Activated T-cell treated with anti-CD3 and anti-CD28 coated beads for 48 hours (primary cell): ENCODE data around the gene USP5.

Source experiments
- DNase-seq: peaks from one replicate; pipeline ENCODE4 v3.0.0-alpha.2; 2020; ENCODE audit warnings: low read depth

The USP5 gene

DNA sequence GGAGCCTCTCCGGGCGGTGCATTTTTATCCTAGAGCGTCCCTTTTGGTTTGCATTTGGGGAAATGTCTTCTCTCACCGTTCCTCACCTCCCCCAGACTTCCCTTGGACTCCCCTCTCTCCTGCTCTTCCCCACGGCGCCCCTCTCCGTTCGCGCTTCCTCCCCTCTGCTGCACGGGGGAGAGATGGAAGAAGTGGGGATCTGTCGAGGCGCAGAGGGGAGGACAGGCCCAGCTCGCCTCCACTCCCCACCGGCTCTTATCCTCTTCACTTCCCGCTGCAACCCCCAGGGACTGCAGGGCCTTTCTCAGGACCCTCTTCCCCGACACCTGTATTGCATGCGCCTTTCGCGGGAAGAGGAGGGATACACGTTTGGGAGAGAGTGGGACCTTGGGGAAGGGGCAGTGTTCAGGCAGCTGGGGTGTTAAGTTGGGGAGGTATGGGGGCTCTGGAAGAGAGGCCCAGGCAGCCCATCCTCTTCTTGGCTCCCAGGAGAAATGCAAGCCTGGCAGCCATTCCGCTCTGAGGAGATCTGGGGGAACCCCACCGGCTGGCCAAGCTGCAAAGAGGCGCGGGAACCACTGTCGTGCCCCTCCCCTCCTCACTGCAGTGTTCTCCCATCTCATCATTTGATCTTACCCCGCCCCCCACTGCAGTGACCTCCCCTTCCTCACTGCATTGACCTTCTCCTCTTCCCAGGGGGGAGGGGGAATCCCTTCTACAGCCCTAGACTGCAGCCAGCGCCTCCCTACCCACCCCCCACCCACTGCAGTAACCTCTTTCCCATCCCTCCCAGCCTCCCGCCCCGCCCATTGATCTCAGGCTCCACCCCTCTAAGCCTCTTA lies 63.2 kb downstream of the USP5 start:
- no peak for DNase-seq

DNA sequence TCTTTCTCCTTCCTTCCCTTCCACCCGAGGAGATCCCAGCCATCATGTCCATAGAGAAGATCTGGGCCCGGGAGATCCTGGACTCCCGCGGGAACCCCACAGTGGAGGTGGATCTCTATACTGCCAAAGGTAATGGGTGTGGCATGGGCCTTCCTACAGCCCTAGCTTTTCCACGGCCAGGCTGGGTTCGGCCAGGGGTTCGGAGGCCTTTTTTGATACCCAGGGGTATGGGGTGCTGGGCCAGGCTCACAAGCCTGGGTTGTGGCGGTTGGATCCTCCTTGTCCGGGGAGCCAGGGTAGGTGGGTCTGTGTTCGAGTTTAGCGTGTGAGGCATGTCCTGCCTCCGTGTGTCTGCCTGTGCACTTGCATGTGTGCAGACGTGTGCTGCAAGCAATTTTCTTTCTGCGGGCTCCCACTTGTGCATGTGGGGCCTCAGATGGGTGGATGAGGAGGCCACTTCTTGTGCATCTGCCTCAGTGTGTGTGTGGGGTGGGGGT lies 63.9 kb downstream of the USP5 start:
- no peak for DNase-seq
